OCI-LY7 (cell line): Measurements from ENCODE around the gene GNAT2. TPM values are rescaled to one million over a fixed set of nuclear protein-coding genes. Genes with fewer than 3 reads are reported as not detected.

Source experiments
- BruUV-seq: library from RNA; stranded (reverse); fragments of 400-500 nt; replicated peaks from 2 replicates; lab custom pipeline; 2021; lab: Mats Ljungman, UMichigan
- CTCF ChIA-PET: fragments of 300-600 bp; sonication (Branson Sonifier 250); formaldehyde crosslinking; loops from one replicate; lab custom pipeline; 2022; ENCODE audit warnings: antibody characterized with exemption; ENCODE audit not compliant: unreplicated experiment; lab: Charles Lee
- POLR2A ChIA-PET: fragments of 300-600 bp; sonication (Branson Sonifier 250); formaldehyde crosslinking; loops from one replicate; lab custom pipeline; 2022; ENCODE audit warnings: antibody characterized with exemption; lab: Charles Lee
- DNase-seq: peaks from one replicate; pipeline ENCODE4 v3.0.0-alpha.2; 2015; ENCODE audit warnings: low spot score
- H2AFZ ChIP-seq: fragments of 200-600 bp; sonication (generic), shearing (Covaris generic); 2 replicates; pipeline ENCODE4 v1.6.1; 2014; ENCODE audit warnings: mild to moderate bottlenecking, antibody characterized with exemption, low read length, moderate library complexity
- H3K27ac ChIP-seq: fragments of 200-600 bp; sonication (generic); 2 replicates; pipeline ENCODE4 v1.5.1; 2014; ENCODE audit warnings: mixed run types, low read depth, mild to moderate bottlenecking, moderate library complexity, low read length, inconsistent platforms; ENCODE audit not compliant: poor library complexity, severe bottlenecking
- H3K36me3 ChIP-seq: fragments of 200-600 bp; sonication (generic); 2 replicates; pipeline ENCODE4 v1.6.1; 2014; ENCODE audit warnings: mild to moderate bottlenecking, antibody characterized with exemption, low read length, moderate library complexity, mixed read lengths; ENCODE audit not compliant: insufficient read depth
- H3K4me1 ChIP-seq: fragments of 200-600 bp; sonication (generic); 2 replicates; pipeline ENCODE4 v1.5.1; 2014; ENCODE audit warnings: mild to moderate bottlenecking, low read length; ENCODE audit not compliant: insufficient read depth, poor library complexity, severe bottlenecking
- H3K4me2 ChIP-seq: fragments of 200-600 bp; sonication (generic); 2 replicates; pipeline ENCODE4 v1.6.1; 2014; ENCODE audit warnings: mild to moderate bottlenecking, low read length
- H3K4me3 ChIP-seq: fragments of 200-600 bp; sonication (generic); 2 replicates; pipeline ENCODE4 v1.5.1; 2014; ENCODE audit warnings: mild to moderate bottlenecking, low read depth, low read length; ENCODE audit not compliant: poor library complexity, severe bottlenecking
- H3K79me2 ChIP-seq: fragments of 200-600 bp; sonication (generic); 2 replicates; pipeline ENCODE4 v1.6.1; 2016; ENCODE audit warnings: low read depth, mild to moderate bottlenecking, low read length, moderate library complexity, mixed read lengths; ENCODE audit not compliant: insufficient read depth
- H3K9me2 ChIP-seq: fragments of 200-600 bp; sonication (generic); 2 replicates; pipeline ENCODE4 v1.6.1; 2016; ENCODE audit warnings: mild to moderate bottlenecking, low read length, mixed read lengths; ENCODE audit not compliant: insufficient read depth
- H3K9me3 ChIP-seq: fragments of 200-600 bp; sonication (generic); 2 replicates; pipeline ENCODE4 v1.6.1; 2014; ENCODE audit warnings: mild to moderate bottlenecking, mixed run types, low read length, mixed read lengths
- H4K20me1 ChIP-seq: fragments of 200-600 bp; sonication (generic); 2 replicates; pipeline ENCODE4 v1.6.1; 2014; ENCODE audit warnings: mild to moderate bottlenecking, antibody characterized with exemption, low read length, moderate library complexity, mixed read lengths; ENCODE audit not compliant: insufficient read depth
- EZH2phosphoT487 ChIP-seq: fragments of 200-600 bp; sonication (generic); IDR thresholded peaks from 2 replicates; pipeline ENCODE4 v1.6.1; 2018; ENCODE audit warnings: low read depth, borderline replicate concordance, mild to moderate bottlenecking, mixed run types, antibody characterized with exemption, low read length, moderate library complexity, mixed read lengths
- intact Hi-C: fragments of 100-400 bp; cut with micrococcal nuclease; formaldehyde crosslinking; loops from one replicate; pipeline ENCODE4 v1.10.0; 2022; ENCODE audit not compliant: unreplicated experiment
- total RNA-seq, 2 experiments: library from RNA; depleted of rRNA in 1 of 2; stranded (reverse); fragments of >200 nt in 1 of 2; shearing (Covaris generic) in 1 of 2; gene quantifications; 2 replicates each; pipeline ENCODE4 v1.2.3, GENCODE V29; 2014 to 2022
- TF ChIP-seq, protein P1 (sequence below): fragments of 200-600 bp; sonication (generic); conservative IDR thresholded peaks from 2 replicates; pipeline ENCODE4 v1.5.1; 2014; ENCODE audit warnings: mild to moderate bottlenecking, antibody characterized with exemption, low read length, moderate library complexity, mixed read lengths

Gene GNAT2
- total RNA-seq, 2 experiments from 2014 or later: 1.3 TPM; not detected in 1

DNA sequence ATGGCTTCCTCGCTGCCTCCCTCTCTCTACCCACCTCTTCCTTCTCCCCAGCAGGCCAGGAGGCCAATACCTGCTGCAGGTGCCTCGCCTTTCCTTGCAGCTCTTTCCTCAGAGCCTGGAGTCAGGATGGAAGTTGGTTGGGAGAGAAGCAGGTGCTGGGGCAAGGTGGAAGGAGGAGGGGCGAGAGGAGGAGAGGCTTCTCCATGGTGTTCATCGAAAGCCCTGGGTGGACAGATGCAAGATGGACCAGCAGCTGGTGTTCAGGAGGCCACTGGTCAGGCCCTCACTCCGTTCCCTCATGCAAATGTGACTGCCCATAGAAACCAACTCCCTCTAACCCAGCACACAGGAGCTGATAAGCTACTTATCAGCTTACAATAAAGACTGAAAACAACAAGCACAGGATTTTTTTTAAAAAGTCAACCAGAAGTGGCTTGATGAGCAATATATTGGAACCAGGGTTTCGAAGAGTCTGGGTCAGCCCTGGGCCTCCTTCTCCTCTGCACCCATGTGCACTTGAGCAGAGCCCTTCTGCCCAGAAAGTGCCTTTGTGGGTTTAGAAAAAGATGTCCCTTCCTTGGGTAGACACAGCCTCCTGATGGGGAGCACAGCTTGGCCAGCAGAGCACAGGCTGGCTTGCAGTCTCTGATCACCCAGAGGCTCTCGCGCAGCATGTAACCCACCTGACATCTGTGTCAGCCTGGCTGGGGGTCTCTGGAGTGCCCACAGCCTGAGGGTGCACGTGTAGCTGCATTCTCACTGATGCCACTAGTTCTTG, 19.8 kb upstream of the GNAT2 start:
- Histone ChIP-seq H3K79me2 (no peaks in the 10 kb centered on the region), H3K9me2 (no peaks in the 10 kb centered on the region), H3K36me3 (no peaks in the 10 kb centered on the region), H3K4me1 (peaks cover 13% of the 10 kb centered on the region), H4K20me1 (no peaks in the 10 kb centered on the region), H3K4me3 (no peak overlapping the region), H3K27ac (no peak overlapping the region), H2AFZ (no peak overlapping the region), H3K9me3 (no peaks in the 10 kb centered on the region), H3K4me2 (no peak overlapping the region)
- POLR2A ChIA-PET: interaction anchor here (0.7 to 2.0 kb wide), 7 partner anchors 13 to 120 kb away, joined by 3 to 8 read pairs (median 3); partner anchors contain the start of gene GPR61
- BruUV-seq: no TSS peak
- intact Hi-C loops: no loop called here
- TF ChIP-seq EZH2phosphoT487: no peak
- TF ChIP-seq, protein P1, sequence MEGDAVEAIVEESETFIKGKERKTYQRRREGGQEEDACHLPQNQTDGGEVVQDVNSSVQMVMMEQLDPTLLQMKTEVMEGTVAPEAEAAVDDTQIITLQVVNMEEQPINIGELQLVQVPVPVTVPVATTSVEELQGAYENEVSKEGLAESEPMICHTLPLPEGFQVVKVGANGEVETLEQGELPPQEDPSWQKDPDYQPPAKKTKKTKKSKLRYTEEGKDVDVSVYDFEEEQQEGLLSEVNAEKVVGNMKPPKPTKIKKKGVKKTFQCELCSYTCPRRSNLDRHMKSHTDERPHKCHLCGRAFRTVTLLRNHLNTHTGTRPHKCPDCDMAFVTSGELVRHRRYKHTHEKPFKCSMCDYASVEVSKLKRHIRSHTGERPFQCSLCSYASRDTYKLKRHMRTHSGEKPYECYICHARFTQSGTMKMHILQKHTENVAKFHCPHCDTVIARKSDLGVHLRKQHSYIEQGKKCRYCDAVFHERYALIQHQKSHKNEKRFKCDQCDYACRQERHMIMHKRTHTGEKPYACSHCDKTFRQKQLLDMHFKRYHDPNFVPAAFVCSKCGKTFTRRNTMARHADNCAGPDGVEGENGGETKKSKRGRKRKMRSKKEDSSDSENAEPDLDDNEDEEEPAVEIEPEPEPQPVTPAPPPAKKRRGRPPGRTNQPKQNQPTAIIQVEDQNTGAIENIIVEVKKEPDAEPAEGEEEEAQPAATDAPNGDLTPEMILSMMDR: no peak
- CTCF ChIA-PET: interaction anchor here (0.6 to 2.2 kb wide), 9 partner anchors 8 to 345 kb away, joined by 3 to 15 read pairs (median 7); partner anchors contain the start of gene AHCYL1
- DNase-seq: no peak

DNA sequence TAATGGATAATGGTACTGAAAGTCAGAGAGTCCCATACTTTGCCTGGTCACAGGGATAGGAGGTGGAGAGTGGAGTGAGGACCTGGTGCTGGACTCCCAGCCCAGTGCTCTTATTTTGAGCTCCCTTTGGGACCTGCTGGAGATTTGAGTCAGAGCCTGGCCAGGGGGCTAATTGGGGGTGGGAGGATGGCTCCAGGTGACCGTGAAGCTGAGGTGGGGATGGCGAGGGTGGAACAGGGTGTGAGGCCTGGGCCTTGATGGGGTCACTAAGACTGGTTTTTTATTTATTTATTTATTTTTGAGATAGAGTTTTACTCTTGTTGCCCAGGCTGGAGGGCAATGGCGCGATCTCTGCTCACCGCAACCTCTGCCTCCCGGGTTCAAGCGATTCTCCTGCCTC, 18.0 kb upstream of the GNAT2 start:
- BruUV-seq: no TSS peak
- intact Hi-C loops: no loop called here
- H4K20me1 ChIP-seq: no peaks in the 10 kb centered on the region
- ChIA-PET POLR2A (interaction anchor here (0.8 kb wide), 1 partner anchor 89 kb away, joined by 3 read pairs; the partner anchor contains the start of gene GNAI3), CTCF (interaction anchor here (0.9 kb wide), 1 partner anchor 136 kb away, joined by 7 read pairs; no protein-coding TSS in a partner anchor)
- H3K9me2 ChIP-seq: no peaks in the 10 kb centered on the region
- no peaks in the 10 kb centered on the region for H3K9me3 ChIP-seq
- no peak overlapping the region for H3K27ac ChIP-seq
- H3K4me3 ChIP-seq: no peak overlapping the region
- no peak overlapping the region for H2AFZ ChIP-seq
- no peak for DNase-seq
- no peaks in the 10 kb centered on the region for H3K36me3 ChIP-seq
- peaks cover 15% of the 10 kb centered on the region for H3K4me1 ChIP-seq
- H3K4me2 ChIP-seq: no peak overlapping the region
- no peak for TF ChIP-seq EZH2phosphoT487
- TF ChIP-seq, protein P1: no peak
- no peaks in the 10 kb centered on the region for H3K79me2 ChIP-seq
